Measurements from ENCODE around the gene TLL2. TPM values are rescaled to one million over a fixed set of nuclear protein-coding genes. Genes with fewer than 3 reads are reported as not detected.
A peak's percentile ranks its signal among the peaks of the same experiment; 100 is the strongest.

The TLL2 gene
- total RNA-seq, 4 donors from 2014 or later = 0.13 to 2.4 (median 1.8) TPM

GRCh38 chr10:96470116-96470743, 43.5 kb downstream of the TLL2 start:
- Histone ChIP-seq H3K9me3 (no peaks in the 10 kb centered on the region), H3K27ac (no peak overlapping the region), H3K4me1 (no peaks in the 10 kb centered on the region), H3K36me3 (no peaks in the 10 kb centered on the region), H3K27me3 (no peaks in the 10 kb centered on the region), H3K4me3 (replicated peaks in 1 of 3) (no peak overlapping the region)
- intact Hi-C loops (cut with DNase I) = no loop called here
- WGBS, 2 donors = 31 to 41% methylated on average over 2 to 4 of the region's 4 CpGs
- DNase-seq = peak; percentile 39 to 42
- TF ChIP-seq, protein P1, sequence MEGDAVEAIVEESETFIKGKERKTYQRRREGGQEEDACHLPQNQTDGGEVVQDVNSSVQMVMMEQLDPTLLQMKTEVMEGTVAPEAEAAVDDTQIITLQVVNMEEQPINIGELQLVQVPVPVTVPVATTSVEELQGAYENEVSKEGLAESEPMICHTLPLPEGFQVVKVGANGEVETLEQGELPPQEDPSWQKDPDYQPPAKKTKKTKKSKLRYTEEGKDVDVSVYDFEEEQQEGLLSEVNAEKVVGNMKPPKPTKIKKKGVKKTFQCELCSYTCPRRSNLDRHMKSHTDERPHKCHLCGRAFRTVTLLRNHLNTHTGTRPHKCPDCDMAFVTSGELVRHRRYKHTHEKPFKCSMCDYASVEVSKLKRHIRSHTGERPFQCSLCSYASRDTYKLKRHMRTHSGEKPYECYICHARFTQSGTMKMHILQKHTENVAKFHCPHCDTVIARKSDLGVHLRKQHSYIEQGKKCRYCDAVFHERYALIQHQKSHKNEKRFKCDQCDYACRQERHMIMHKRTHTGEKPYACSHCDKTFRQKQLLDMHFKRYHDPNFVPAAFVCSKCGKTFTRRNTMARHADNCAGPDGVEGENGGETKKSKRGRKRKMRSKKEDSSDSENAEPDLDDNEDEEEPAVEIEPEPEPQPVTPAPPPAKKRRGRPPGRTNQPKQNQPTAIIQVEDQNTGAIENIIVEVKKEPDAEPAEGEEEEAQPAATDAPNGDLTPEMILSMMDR (IDR thresholded peaks at IDR 0.05) = peak in 5 of 6 experiments; percentile 18 to 58 (median 37)
- TF ChIP-seq POLR2A (IDR thresholded peaks at IDR 0.05) = no peak

DNA sequence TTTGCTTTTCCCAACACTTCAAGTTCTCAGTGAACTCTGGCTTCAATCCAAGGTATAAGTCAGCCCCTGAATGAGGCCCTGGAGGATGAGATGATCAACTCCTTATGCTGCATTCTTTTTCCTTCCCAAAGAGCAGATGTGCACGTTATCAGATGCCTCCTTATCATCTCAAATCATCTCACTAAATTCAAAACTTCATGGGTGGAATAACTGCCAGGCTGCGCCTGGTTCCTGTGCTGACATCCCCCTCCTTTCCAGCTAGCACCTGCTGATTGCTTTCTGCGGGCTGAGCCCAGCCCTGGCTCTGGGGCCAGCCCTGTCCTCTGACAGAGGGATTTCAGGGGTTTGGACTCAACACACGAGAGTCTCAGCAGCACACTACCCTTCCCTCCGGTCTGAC, 44.9 kb downstream of the TLL2 start:
- Histone ChIP-seq H3K36me3 (no peaks in the 10 kb centered on the region), H3K4me3 (replicated peaks in 1 of 3) (no peak overlapping the region), H3K4me1 (no peaks in the 10 kb centered on the region), H3K27me3 (no peaks in the 10 kb centered on the region), H3K9me3 (no peaks in the 10 kb centered on the region), H3K27ac (no peak overlapping the region)
- no peak for TF ChIP-seq POLR2A (IDR thresholded peaks at IDR 0.05)
- TF ChIP-seq, protein P1 (IDR thresholded peaks at IDR 0.05) = no peak
- WGBS, 2 donors = 62 to 68% methylated on average over 5 of the region's 5 CpGs
- no peak for DNase-seq
- intact Hi-C loops (cut with DNase I) = no loop called here

DNA sequence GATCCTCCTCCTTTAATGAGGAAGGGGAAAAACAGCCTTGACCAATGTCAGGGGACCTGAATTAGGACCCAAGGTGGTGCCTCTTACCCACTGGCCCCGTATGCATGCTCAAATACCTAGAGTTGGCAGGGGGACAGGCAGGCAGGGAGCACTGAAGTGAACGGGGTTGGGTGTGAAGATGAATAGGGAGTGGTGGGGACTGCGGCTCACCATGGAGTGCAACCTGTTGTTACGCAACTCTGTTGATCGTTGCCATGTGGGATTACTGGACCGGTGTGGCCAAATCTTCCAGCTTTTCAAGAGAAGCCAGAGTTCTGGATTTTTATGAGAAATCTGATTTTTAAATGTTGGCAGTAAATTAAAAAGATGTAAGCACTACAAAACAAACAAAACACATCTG, 48.1 kb downstream of the TLL2 start:
- Histone ChIP-seq H3K36me3 (no peaks in the 10 kb centered on the region), H3K4me3 (replicated peaks in 1 of 3) (no peak overlapping the region), H3K27me3 (no peaks in the 10 kb centered on the region), H3K27ac (no peak overlapping the region), H3K9me3 (no peaks in the 10 kb centered on the region), H3K4me1 (no peaks in the 10 kb centered on the region)
- TF ChIP-seq POLR2A (IDR thresholded peaks at IDR 0.05) = no peak
- TF ChIP-seq, protein P1 (IDR thresholded peaks at IDR 0.05) = no peak
- no peak for DNase-seq
- intact Hi-C loops (cut with DNase I) = no loop called here
- 92 to 95% methylated on average over 6 of the region's 6 CpGs for WGBS, 2 donors

DNA sequence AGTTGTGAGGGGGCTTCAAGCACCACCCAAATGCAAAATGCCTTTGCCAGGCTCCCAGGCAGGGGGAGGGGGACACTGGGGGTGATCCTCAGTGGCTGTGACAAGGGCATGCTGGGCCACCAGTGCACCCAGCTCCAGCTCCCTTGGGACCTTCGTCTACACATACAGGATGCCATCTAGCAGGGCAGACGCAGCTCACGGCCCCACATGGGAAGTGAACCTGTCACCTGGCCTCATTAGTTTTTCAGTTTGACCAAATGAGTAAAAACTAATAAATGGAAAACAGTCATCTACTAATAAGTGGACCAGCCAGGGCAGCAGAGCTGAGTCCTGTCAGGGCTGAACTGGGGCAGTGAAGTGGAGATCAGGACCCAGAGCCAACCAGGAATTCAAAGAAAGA, 50.2 kb downstream of the TLL2 start:
- H3K27me3 ChIP-seq = no peaks in the 10 kb centered on the region
- intact Hi-C loops (cut with DNase I) = no loop called here
- 77 to 79% methylated on average over 3 of the region's 3 CpGs for WGBS, 2 donors
- H3K27ac ChIP-seq = no peak overlapping the region
- H3K4me1 ChIP-seq = no peaks in the 10 kb centered on the region
- no peaks in the 10 kb centered on the region for H3K9me3 ChIP-seq
- TF ChIP-seq POLR2A (IDR thresholded peaks at IDR 0.05) = no peak
- TF ChIP-seq, protein P1 (IDR thresholded peaks at IDR 0.05) = no peak
- no peak overlapping the region for H3K4me3 ChIP-seq (replicated peaks in 1 of 3)
- DNase-seq = no peak
- no peaks in the 10 kb centered on the region for H3K36me3 ChIP-seq

GRCh38 chr10:96462606-96463151, 51.0 kb downstream of the TLL2 start:
- DNase-seq = no peak
- no peaks in the 10 kb centered on the region for H3K27me3 ChIP-seq
- TF ChIP-seq, protein P1 (IDR thresholded peaks at IDR 0.05) = no peak
- TF ChIP-seq POLR2A (IDR thresholded peaks at IDR 0.05) = no peak
- H3K9me3 ChIP-seq = no peaks in the 10 kb centered on the region
- no peaks in the 10 kb centered on the region for H3K36me3 ChIP-seq
- H3K4me3 ChIP-seq (replicated peaks in 1 of 3) = no peak overlapping the region
- no peak overlapping the region for H3K27ac ChIP-seq
- intact Hi-C loops (cut with DNase I) = no loop called here
- WGBS, 2 donors = 85 to 90% methylated on average over 6 of the region's 6 CpGs
- peaks cover 2% of the 10 kb centered on the region in 2 donors for H3K4me1 ChIP-seq
